Loucy (cell line): ENCODE data around the gene BBX.

Experiments used
- H2AFZ ChIP-seq: fragments of 200-600 bp; sonication (generic); 2 replicates; pipeline ENCODE4 v1.6.0; 2016; ENCODE audit warnings: antibody characterized with exemption, mild to moderate bottlenecking, low read length, moderate library complexity
- H3F3A ChIP-seq: fragments of 200-600 bp; 2 replicates; pipeline ENCODE4 v1.6.0; 2016; ENCODE audit warnings: antibody characterized with exemption, low read depth, mild to moderate bottlenecking
- H3K27me3 ChIP-seq: fragments of 200-600 bp; sonication (generic); 2 replicates; pipeline ENCODE4 v1.6.1; 2014; ENCODE audit warnings: low read length, mild to moderate bottlenecking; ENCODE audit not compliant: insufficient read depth, poor library complexity, severe bottlenecking
- H3K36me3 ChIP-seq: fragments of 200-600 bp; sonication (generic); 2 replicates; pipeline ENCODE4 v1.6.1; 2016; ENCODE audit warnings: low read length; ENCODE audit not compliant: insufficient read depth
- H3K4me1 ChIP-seq: fragments of 200-600 bp; sonication (generic); 2 replicates; pipeline ENCODE4 v1.5.1; 2014; ENCODE audit warnings: low read length, mild to moderate bottlenecking; ENCODE audit not compliant: insufficient read depth, poor library complexity, severe bottlenecking
- H3K4me2 ChIP-seq: fragments of 200-600 bp; sonication (generic); 2 replicates; pipeline ENCODE4 v1.6.0; 2014; ENCODE audit warnings: antibody characterized with exemption, low read length, low read depth, mild to moderate bottlenecking; ENCODE audit not compliant: poor library complexity, severe bottlenecking
- H3K4me3 ChIP-seq: fragments of 200-600 bp; sonication (generic); 2 replicates; pipeline ENCODE4 v1.5.1; 2014; ENCODE audit warnings: low read length, mild to moderate bottlenecking, mixed read lengths; ENCODE audit not compliant: poor library complexity, severe bottlenecking
- H3K79me2 ChIP-seq: fragments of 200-600 bp; sonication (generic); 2 replicates; pipeline ENCODE4 v1.6.1; 2014; ENCODE audit warnings: low read length; ENCODE audit not compliant: insufficient read depth
- H3K9ac ChIP-seq: fragments of 200-600 bp; sonication (generic); 2 replicates; pipeline ENCODE4 v1.6.0; 2014; ENCODE audit warnings: mild to moderate bottlenecking, low read depth, low read length, moderate library complexity; ENCODE audit not compliant: poor library complexity, severe bottlenecking
- H3K9me2 ChIP-seq: fragments of 200-600 bp; sonication (generic); replicated peaks from 2 replicates; pipeline ENCODE4 v1.6.1; 2016; ENCODE audit warnings: low read depth, low read length, mixed read lengths
- H3K9me3 ChIP-seq: fragments of 200-600 bp; sonication (generic); 2 replicates; pipeline ENCODE4 v1.6.1; 2014; ENCODE audit warnings: mild to moderate bottlenecking, antibody characterized with exemption, low read length, low read depth; ENCODE audit not compliant: insufficient read depth
- H4K20me1 ChIP-seq: fragments of 200-600 bp; sonication (generic); 2 replicates; pipeline ENCODE4 v1.6.0; 2014; ENCODE audit warnings: antibody characterized with exemption, low read length, mild to moderate bottlenecking; ENCODE audit not compliant: insufficient read depth, poor library complexity, severe bottlenecking
- EZH2phosphoT487 ChIP-seq: fragments of 200-600 bp; IDR thresholded peaks from 2 replicates; pipeline ENCODE4 v1.6.1; 2018; ENCODE audit warnings: antibody characterized with exemption, mild to moderate bottlenecking, moderate library complexity, borderline replicate concordance
- TF ChIP-seq, protein P1 (sequence below): fragments of 200-600 bp; sonication (generic); conservative IDR thresholded peaks from 2 replicates; pipeline ENCODE4 v1.5.1; 2014; ENCODE audit warnings: mild to moderate bottlenecking, antibody characterized with exemption, low read length

BBX gene

GRCh38 chr3:107683447-107683846 lies 160.7 kb downstream of the BBX start:
- TF ChIP-seq, protein P1, sequence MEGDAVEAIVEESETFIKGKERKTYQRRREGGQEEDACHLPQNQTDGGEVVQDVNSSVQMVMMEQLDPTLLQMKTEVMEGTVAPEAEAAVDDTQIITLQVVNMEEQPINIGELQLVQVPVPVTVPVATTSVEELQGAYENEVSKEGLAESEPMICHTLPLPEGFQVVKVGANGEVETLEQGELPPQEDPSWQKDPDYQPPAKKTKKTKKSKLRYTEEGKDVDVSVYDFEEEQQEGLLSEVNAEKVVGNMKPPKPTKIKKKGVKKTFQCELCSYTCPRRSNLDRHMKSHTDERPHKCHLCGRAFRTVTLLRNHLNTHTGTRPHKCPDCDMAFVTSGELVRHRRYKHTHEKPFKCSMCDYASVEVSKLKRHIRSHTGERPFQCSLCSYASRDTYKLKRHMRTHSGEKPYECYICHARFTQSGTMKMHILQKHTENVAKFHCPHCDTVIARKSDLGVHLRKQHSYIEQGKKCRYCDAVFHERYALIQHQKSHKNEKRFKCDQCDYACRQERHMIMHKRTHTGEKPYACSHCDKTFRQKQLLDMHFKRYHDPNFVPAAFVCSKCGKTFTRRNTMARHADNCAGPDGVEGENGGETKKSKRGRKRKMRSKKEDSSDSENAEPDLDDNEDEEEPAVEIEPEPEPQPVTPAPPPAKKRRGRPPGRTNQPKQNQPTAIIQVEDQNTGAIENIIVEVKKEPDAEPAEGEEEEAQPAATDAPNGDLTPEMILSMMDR: no peak
- TF ChIP-seq EZH2phosphoT487: no peak
- H3K4me1 ChIP-seq: peaks cover 34% of the 10 kb centered on the region
- H3K79me2 ChIP-seq: peaks cover 24% of the 10 kb centered on the region

DNA sequence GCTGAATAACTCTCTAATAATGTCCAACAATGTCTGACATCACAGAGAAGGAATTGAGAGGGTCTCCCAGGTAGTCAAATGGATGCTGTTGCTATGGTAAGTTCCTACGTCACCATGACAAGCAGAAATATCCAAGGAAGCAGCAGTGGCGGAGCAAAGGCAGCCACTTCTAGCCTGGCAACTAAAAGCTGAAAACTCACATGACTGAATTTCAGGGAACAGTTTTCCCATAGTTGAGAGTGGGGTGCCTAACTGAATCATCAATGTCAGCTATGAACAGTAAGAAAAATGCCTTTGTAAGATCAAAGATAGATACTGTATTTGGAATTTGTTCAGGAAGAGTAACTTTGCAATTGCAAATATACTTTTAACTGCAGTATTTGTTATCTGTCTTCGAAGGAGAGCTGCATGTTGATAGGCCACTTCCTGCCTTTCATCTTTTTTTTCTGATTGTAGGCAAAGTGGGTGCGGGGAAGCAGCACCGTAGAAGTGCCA lies 161.7 kb downstream of the BBX start:
- Histone ChIP-seq H3K36me3 (no peaks in the 10 kb centered on the region), H3K4me3 (peak overlapping the region; percentile 45), H2AFZ (no peak overlapping the region), H3K9me2 (no peaks in the 10 kb centered on the region), H3K9ac (no peak overlapping the region), H4K20me1 (peaks cover 9% of the 10 kb centered on the region), H3F3A (peaks cover 4% of the 10 kb centered on the region; the same call in 1 of the 2 replicates), H3K4me2 (peak overlapping the region; percentile 69), H3K4me1 (peaks cover 34% of the 10 kb centered on the region), H3K27me3 (no peaks in the 10 kb centered on the region), H3K9me3 (no peaks in the 10 kb centered on the region), H3K79me2 (peaks cover 24% of the 10 kb centered on the region)
- TF ChIP-seq, protein P1: no peak
- no peak for TF ChIP-seq EZH2phosphoT487

More at GRCh38 chr3:107683447-107683846, 160.7 kb downstream of the BBX start:
- Histone ChIP-seq H3K9me3 (no peaks in the 10 kb centered on the region), H3F3A (no peaks in the 10 kb centered on the region), H3K4me2 (peak overlapping the region; percentile 69), H3K4me3 (no peak overlapping the region), H3K9me2 (no peaks in the 10 kb centered on the region), H3K36me3 (no peaks in the 10 kb centered on the region), H4K20me1 (peaks cover 9% of the 10 kb centered on the region), H2AFZ (no peak overlapping the region), H3K9ac (no peak overlapping the region), H3K27me3 (no peaks in the 10 kb centered on the region)

DNA sequence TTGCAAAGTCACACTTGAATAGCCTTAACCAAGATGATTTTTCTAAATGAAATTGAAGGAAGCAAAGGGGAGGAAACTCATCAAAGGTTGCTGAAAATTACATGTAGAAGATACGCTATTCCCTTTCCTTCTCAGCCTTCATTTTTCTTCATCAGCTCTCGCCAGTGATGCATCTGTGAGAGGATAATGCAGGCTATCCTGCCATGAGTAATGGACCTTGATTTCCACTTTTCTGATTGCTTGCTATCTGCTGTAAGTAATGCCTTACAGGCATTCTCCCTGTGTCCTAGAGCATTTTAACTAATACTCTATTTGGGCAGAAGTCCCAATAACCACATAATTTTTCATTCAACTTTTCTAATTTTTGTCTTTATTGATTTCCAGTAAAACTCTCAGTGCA lies 162.6 kb downstream of the BBX start:
- peaks cover 15% of the 10 kb centered on the region for H4K20me1 ChIP-seq
- H3K4me2 ChIP-seq: peak overlapping the region; percentile 69
- no peaks in the 10 kb centered on the region for H3K9me3 ChIP-seq
- H3K4me1 ChIP-seq: peaks cover 34% of the 10 kb centered on the region
- no peak overlapping the region for H3K4me3 ChIP-seq
- H3K9me2 ChIP-seq: no peaks in the 10 kb centered on the region
- no peak overlapping the region for H3K9ac ChIP-seq
- H3F3A ChIP-seq: peaks cover 4% of the 10 kb centered on the region; the same call in 1 of the 2 replicates
- H3K36me3 ChIP-seq: no peaks in the 10 kb centered on the region
- peaks cover 23% of the 10 kb centered on the region for H3K79me2 ChIP-seq
- no peaks in the 10 kb centered on the region for H3K27me3 ChIP-seq
- no peak overlapping the region for H2AFZ ChIP-seq
- TF ChIP-seq, protein P1: no peak
- TF ChIP-seq EZH2phosphoT487: no peak
